ENCODE measurements around the gene CD47. TPM values are rescaled to one million over a fixed set of nuclear protein-coding genes. Genes with fewer than 3 reads are reported as not detected.
A peak's percentile ranks its signal among the peaks of the same experiment; 100 is the strongest.

The CD47 gene
- total RNA-seq, 1 donor from 2014 or later = 190 TPM

GRCh38 chr3:108013141-108014055, 77.4 kb downstream of the CD47 start:
- no peak for DNase-seq (ENCODE audit: low read depth)

DNA sequence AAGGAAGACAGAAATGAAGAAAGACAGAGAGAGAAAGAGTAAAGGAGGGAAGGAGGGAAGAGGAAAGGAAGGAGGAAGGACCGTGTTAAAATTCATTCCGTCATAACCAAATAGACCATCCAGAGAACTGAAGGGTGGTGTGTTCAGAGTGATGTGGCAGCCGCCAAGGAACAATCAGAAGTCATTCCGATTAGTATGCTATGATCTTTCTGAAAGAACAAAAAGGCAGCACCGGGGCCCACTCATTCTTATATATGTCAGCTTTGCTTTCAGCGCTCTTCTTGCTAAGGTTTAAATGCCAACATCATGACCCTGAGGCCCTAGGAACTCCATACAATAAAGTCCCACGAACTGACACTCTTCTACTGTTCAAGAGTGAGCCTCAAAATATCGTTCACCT, 78.5 kb downstream of the CD47 start:
- no peak for DNase-seq (ENCODE audit: low read depth)

DNA sequence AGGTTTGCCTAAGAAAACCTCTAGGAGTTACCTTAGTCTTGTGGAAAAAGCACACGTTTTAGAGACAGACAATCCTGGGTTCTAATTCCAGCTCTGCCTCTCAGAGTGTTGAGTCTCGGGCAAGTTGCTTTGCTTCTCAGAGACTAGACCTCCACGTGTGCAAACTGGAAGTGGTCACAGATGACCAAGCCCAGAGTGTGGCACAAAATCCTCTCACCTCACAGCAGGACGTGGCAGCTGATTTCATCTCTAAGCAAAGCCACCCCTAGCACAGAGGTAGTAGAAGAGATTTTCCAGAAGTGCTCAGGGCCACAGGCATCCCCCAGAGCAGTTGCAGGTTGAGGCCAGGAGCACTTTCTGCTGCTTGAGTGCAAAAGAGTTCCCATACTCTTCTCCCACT, 79.2 kb downstream of the CD47 start:
- no peak for DNase-seq (ENCODE audit: low read depth)

- DNase-seq (ENCODE audit: low read depth) = peak; percentile 79
These were observed 81.7 kb downstream of the CD47 start for GRCh38 chr3:108008931-108009639.

- no peak for DNase-seq (ENCODE audit: low read depth)
These were observed 82.7 kb downstream of the CD47 start for GRCh38 chr3:108008106-108008505.

- no peak for DNase-seq (ENCODE audit: low read depth)
These were observed 83.9 kb downstream of the CD47 start for GRCh38 chr3:108006881-108007331.

DNA sequence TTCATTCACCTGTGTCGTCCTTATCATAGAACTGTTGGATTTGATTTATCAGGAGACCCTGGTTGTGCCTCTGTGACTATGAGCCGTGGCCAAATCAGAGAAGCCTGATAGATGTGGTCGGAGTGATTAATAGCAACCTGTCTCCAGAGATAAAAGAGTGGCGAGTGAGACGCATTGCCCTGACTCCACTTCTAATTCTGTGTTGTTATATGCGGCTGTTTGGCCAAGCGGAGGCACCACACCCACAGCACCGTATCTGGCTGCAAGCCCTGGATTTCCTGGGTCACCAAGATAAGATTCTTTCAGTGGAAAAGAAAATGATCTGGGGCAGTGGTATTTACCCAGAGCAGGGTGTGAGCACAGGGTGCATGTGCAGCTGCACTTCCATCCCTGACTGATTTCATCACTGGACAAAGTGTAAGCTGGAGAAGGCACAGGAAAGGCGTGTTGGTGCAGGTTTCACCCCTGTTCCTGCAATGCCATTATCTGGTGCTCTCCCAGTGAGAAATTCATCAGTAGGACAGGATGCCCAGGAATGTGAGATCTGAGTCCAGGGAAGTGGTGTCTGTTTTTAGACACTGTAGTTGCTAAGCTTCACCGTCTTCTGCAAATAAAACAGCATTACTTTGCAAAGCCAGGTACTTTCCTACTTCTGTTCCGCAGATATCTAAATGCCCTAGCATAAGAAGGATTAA, 84.6 kb downstream of the CD47 start:
- DNase-seq (ENCODE audit: low read depth) = peak; percentile 51

DNA sequence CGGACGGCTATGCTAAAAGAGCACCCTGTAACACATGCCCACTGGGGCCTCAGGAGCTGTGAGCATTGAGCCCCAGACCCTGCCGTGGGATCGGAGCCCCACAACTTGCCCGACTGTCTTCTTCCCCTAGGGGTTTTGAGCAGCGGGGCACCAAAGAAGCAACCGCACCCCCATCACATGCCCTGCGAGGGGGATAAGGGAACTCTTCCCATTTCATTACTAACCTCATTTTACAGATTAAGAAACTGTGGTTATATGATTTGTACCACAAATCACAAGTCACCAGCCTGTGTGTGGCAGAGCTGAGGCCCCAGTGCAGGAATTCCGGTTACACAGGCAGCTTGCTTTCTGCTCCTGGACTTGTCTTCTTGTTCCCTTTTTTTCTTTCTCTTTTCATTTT, 86.2 kb downstream of the CD47 start:
- no peak for DNase-seq (ENCODE audit: low read depth)

- DNase-seq (ENCODE audit: low read depth) = peak; percentile 84
These were observed 89.4 kb downstream of the CD47 start for GRCh38 chr3:108001457-108001856.

DNA sequence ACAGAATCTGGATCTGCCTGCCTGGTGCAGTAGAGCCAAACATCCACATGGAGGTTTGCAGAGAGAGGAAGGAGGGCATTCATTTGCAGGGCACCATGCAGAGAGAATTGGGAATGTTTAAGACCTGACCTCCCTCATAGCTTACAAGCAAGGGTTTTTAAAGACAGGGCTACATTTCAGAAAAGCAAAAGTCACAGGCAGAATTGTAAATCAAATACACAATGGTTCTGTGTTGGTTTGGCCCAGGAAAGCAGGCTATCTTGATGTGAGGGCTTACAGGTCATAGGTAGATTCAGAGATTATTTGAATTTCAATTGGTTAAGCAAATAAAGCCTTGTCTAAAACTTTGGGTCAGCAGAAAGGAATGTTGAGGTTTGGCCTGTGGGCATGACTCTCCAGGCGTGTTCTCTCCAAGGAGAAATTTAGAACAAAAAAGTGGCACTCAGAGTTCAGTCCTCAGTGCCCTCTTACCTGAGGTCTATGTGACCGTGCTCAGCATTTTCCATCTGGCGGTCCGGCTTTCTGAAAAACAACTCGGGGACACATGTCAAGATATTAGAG, 91.5 kb downstream of the CD47 start:
- peak; percentile 91 for DNase-seq (ENCODE audit: low read depth)

- no peak for DNase-seq (ENCODE audit: low read depth)
These were observed 93.2 kb downstream of the CD47 start for GRCh38 chr3:107997671-107998070.

GRCh38 chr3:107995823-107996222, 95.0 kb downstream of the CD47 start:
- no peak for DNase-seq (ENCODE audit: low read depth)

GRCh38 chr3:107994956-107995715, 95.7 kb downstream of the CD47 start:
- DNase-seq (ENCODE audit: low read depth) = no peak

GRCh38 chr3:107994181-107994580, 96.7 kb downstream of the CD47 start:
- DNase-seq (ENCODE audit: low read depth) = peak; percentile 32

DNA sequence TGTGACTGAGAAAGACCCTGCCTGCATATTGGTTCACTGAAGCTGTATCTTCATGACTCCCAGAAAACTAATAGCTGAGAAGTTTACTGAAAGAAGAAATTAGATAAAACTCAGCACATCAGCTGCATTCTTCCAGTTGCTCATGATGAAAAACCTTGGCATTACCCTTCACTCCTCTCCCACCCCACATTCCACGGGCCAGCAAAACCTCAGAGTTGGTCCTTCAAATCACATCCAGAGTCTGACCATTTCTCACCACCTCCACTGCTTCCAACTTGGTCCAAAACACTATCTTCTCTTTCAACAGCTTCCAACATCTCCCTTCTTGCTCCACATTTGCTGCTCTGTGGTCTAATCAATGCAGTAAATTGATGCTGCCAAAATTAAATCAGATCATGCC, 97.1 kb downstream of the CD47 start:
- peak; percentile 72 for DNase-seq (ENCODE audit: low read depth)

Other genes with a start within 250 kb of the CD47 start
- 58.5 and 77.2 TPM in 2 replicates for gene IFT57, start 131.4 kb upstream of the CD47 start, total RNA-seq
- 0.05 and 2.3 TPM in 2 replicates for gene HHLA2, start 205.5 kb upstream of the CD47 start, total RNA-seq